HL-60 (cell line): ENCODE data around the gene HES4.

Source experiments
- DNase-seq, 2 experiments: peaks; one replicate each; pipeline ENCODE4 v3.0.0-alpha.2; 2010 to 2020; ENCODE audit warnings: low read depth in 1 of 2, low spot score in 1 of 2
- H3K27ac ChIP-seq: fragments of 250-450 bp; sonication (Bioruptor Pico); replicated peaks from 2 replicates; pipeline ENCODE4 v1.5.1; 2020; ENCODE audit warnings: mild to moderate bottlenecking, moderate library complexity
- H3K27me3 ChIP-seq: fragments of 250-450 bp; sonication (Bioruptor Pico); 2 replicates; pipeline ENCODE4 v1.5.1; 2021; ENCODE audit warnings: mild to moderate bottlenecking, moderate library complexity; ENCODE audit not compliant: insufficient read depth, poor library complexity, severe bottlenecking
- H3K4me3 ChIP-seq: replicated peaks from 2 replicates; pipeline ENCODE4 v1.5.1; 2011; ENCODE audit warnings: mild to moderate bottlenecking, control low read depth, low read length; ENCODE audit not compliant: insufficient read depth
- CTCF ChIP-seq: IDR thresholded peaks from one replicate; pipeline ENCODE4 v1.5.1; 2011; ENCODE audit warnings: low read length, control low read depth, inconsistent platforms; ENCODE audit not compliant: insufficient read depth
- GABPA ChIP-seq: IDR thresholded peaks from 2 replicates; pipeline ENCODE4 v1.6.1; 2012; ENCODE audit warnings: low read depth
- POLR2AphosphoS5 ChIP-seq: IDR thresholded peaks from 2 replicates; pipeline ENCODE4 v1.6.1; 2012; ENCODE audit warnings: low read depth

The HES4 gene

GRCh38 chr1:950268-950667 lies 49.6 kb downstream of the HES4 start:
- Histone ChIP-seq H3K27ac (no peak overlapping the region), H3K4me3 (no peak overlapping the region), H3K27me3 (no peaks in the 10 kb centered on the region)
- DNase-seq = no peak
- no peak for TF ChIP-seq GABPA
- no peak for TF ChIP-seq CTCF
- 0 out of 2 replicates have a peak, but pooled peaks have one; percentile 35 for TF ChIP-seq POLR2AphosphoS5
